ENCODE measurements around the gene HCFC1.

The HCFC1 gene

DNA sequence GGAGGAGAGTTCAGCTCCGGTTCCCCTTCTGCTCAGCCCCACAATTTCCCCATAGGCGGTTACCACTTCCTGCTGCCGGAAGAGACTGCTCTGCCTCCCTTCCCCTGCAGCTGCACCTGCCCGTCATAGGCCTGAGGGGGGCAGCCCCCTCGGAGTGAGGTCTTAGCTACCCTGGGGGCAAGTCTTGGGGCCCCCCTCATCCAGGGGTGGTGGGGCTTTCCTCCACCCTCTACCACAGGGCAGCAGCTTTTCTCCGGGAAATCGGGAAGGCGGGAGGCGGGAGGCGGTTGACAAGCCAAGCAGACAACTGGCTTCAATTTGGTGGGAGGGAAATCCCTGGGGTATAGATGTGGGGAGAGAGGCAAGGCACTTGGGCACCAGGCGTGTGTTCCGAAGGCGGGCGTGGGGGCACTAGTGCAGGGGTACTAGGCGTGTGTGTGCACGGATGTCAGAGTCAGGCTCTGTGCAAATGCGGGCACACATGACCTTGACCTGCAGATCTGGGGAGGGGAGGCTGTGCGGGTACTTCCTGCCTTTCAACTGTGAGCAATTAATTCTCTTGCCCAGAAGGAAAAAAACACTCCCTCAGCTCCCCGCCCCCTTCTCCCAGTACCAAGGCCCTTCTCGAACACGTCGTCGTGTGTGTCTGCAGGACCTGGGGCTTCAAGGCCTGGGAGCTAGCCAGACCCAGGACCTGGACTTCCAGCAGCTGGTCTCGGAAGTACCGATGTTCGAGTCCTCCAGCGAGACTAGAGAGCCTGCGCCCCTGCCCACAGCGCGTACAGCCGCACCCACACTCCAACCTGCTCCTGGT lies 44.6 kb downstream of the HCFC1 start:
- no peak for DNase-seq (ENCODE audit: insufficient read length, low spot score)
- no peak for FAIRE-seq

DNA sequence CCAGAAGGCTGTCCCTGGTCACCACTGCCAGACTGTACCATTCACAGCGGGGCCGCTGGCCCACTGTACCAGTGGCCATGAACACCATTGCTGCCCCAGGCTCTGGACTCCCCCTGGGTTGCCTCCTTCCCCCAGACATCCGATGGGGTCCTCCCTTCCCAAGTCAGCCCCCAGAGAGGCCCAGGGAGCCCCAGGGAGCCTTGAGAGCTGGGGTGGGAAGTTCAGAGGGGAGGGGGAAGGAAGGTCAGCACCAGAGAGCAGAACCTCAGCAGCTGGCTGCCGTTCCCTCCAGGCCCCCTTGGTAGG lies 45.1 kb downstream of the HCFC1 start:
- FAIRE-seq (no peak), DNase-seq (ENCODE audit: insufficient read length, low spot score) (no peak)

DNA sequence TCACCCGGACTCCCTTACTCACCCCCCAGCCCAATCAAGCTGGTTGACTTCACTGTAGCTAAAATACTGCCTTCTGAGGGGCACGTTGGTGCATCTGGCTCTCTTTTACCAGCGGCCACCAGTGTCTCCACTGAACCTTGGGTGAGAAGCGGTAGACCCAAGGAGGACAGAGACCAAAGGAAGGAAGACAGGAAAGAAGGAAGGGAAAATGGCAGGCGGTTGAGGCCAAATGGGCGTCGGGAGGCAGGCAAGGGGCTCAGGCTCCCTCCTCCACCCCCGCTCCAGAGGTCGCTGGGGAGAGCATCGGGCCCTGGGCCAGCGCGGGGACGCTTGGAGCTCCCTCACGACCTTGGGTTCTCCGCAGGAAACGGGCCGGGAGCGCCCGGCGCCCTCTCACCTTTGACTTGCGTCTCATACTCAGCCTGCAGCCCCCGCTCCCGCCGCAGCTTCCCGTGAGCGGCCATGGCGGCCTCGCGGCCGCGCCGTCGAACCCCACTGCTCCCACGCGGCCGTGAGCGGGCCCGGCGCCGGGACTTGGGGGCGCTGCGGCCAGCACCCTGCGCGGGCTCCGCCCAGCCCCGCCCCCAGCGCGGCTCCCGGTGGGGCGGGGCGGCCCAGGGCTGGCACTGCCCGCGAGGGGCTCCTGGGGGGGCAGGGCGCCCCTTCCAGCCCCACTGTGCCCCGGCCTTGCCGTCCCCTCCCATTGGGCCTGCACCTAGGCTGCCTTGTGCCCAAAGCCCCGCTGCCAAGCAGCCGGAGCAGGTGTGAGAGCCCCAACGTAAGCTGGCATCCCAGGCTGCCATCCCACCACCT lies 45.7 kb downstream of the HCFC1 start, which contains the start of gene ARHGAP4:
ARHGAP4 (minus strand) TSS at position 526 of the 813 bp plus-strand sequence; CDS start at position 464, 62 bp downstream.
- FAIRE-seq, result no peak
- no peak for DNase-seq (ENCODE audit: insufficient read length, low spot score)

DNA sequence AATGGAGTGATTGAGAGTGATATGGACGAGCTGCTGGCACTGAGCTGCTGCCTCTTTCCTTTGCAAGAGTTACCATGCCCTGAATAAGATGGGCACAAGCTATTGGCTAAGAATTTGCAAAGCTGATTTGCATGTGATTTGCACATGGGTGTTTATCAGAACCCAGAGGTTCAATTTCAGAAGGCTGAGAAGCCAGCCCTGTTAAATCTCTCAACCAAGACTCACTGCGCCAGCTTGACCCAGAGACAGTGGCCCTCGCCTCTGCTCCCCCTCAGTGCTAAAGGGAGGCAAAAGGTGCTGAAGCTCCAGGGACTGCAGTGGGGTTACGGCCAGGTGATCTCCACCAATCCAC lies 46.3 kb downstream of the HCFC1 start:
- FAIRE-seq (no peak), DNase-seq (ENCODE audit: insufficient read length, low spot score) (no peak)

DNA sequence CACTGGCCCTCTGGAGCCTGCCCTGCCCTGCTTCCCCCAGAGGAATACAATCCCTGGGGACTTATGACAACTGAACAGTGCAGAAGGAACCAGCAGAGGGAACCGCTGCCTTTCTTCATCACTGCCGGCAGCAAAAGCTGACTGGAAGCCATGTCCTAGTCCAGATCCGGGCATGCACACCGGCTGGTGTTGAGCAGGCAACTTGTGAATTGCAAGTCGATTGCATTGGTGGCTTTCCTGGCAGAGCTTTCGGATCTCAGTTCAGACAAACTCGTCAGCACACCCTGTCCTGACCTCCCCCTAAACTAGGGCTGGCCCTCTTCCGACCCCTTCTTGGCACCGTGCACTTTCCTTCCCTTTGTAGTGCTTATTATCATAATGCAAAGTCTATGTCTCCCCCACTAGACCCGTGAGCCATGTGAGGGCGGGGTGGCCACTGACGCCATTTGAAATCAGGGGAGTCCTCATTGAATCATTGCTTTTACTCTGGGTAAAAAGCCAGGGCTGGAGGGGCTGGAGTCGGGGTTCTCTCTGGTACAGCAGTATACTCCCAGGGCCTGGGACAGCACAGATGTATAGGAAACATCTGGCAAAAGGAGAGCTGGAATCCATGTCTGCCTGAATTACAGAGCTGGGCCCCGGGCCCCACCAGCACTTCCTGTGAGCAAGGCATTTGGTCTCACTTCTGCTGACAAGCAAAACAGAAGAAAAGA lies 47.3 kb downstream of the HCFC1 start:
- FAIRE-seq (no peak), DNase-seq (ENCODE audit: insufficient read length, low spot score) (no peak)

DNA sequence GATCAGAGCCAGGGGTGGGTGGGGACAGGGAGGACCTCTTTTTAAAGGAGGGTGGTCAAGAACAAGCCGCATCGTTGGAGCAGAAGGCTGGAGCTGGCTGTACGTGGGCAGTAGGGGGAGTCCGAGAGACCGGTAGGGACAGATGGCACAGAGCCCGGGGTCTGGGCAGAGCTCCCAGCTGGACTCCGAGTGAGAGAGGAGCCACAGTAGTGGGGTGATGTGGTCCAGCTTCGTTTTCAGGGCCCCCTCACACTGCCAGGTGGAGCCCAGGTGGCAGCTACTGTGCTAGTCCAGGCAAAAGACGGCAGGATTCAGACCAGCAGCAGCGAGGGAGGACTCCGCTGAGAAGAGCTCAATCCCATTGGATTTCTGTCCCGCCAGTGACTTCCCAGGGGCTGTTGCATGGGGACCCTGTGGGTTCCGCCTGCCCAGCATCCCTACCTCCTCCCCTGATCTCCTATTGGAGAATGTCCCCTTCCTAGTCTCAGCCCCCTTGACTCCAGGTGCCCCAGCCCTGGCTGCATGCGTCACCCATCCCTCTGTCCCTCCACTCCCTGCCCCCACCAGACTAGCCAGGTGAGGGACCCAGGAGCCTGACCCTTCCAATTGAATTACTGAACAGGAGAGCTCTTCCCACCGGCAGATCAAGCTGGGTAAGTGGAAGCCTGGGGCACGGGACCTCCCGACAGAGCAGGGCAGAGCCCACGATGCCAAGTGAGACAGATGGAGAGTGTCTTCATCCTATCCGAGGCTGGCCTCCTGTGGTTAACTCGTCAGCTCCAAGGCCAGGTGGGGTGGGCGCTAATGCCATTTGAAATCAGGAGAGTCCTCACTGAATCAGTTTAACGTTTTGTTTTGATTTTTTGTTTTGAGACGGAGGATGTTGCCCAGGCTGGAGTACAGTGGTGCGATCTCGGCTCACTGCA lies 48.4 kb downstream of the HCFC1 start:
- no peak for FAIRE-seq

DNA sequence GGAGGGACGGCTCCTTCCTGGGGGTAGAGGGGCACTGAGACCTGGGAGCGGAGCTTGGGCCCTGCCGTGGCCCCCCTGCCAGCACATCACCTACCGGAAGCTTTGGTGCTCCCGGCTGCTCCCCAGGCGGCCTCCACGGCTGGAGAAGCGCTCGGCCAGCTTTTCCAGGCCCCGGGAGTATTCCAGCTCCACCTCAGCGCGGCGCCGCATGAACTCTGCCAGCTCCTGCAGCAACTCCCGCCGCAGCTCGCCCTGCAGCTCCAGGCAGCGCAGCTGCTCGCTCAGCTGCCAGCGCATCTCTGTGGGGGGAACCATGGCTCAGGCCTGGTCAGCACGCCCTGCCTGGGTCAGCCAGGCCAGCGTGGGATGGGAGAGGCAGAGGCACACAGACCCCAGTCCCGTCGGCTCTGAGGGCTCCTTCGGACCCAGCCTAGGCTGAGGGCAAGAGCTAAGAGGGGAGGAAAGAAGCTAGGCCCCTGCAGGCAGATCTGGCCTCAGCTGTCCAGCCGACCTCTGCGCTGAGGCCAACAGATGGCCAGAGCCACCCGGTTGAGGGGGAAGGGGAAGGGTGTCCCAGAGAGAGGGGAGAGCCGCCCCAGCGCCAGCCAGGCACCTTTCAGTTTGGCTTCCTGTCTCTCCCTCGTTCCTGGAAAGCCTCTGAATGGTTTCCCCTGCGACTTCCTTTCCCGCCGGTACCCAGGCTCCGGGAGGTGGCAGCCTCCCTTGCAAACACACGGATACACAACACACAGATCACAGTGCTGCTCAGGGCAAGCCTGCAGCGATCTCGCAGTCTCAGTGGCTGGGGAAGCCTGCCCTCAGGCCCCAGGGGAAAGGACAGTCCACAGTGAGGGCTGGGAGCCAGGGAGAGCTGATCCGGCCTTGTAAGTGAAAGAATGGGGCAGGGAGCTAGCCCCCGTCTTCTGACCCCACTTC lies 49.8 kb downstream of the HCFC1 start:
- DNase-seq (ENCODE audit: insufficient read length, low spot score), result no peak
- no peak for FAIRE-seq

More for the DNA sequence above, 48.4 kb downstream of the HCFC1 start:
- peak; percentile 57 for DNase-seq (ENCODE audit: insufficient read length, low spot score)

DNA sequence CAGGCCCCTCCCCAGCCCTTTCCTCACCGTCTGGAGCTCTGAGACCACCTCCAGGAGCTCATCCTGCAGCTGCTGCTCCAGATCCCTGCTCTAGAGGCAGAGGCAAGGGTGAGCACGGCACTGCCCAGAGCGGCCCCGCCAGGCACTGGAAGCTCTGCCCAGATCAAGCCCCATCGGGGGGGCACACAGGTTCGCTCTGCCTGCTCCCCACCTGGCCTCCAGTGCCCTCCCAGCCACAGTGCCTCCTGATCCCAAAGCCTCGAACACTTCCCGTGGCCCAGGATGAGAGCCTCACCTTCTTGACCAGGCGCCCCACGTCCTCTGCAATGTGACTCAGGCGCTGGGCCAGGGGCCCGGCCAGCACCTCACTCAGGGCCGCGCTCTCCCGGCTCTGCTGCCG lies 50.5 kb downstream of the HCFC1 start:
- FAIRE-seq (no peak), DNase-seq (ENCODE audit: insufficient read length, low spot score) (no peak)

DNA sequence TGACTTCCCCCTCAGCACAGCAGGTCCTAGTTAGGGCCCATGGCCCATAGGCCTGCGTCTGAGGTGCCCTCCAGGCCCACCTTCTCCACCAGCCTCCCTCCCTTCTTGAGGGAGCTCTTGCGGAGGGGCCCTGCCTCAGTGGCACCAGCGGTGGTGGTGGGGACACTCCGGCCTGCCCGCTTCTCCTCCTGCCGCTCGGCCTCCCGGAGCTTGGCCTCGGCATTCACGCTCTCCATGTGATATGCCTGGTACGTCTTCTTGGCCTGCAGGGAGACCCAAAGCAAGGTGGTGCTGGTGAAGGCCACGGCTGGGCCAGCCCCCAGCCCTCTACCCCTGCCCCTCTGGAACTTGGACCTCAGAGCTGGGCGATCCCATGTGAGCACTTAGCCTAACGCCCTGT lies 51.1 kb downstream of the HCFC1 start:
- FAIRE-seq, result no peak
- DNase-seq (ENCODE audit: insufficient read length, low spot score), result no peak

DNA sequence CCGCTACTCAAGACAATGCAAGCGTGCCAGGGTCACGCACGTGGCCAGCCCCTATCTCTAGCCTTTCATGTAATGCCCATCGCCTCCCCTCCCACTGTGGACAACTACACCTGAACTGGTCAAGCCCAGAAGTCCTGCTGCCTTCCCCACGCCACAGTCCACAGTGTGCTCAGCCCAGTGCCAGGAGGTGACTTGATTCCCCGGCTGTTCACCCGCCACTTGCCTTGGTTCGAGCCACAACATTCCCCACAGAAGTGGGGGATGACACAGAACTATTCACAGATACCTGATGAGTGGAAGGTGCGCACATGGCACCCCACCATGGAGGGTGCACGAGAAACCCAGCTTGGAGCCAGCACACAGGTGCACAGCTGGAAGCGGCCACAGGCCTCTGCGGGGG lies 52.3 kb downstream of the HCFC1 start:
- DNase-seq (ENCODE audit: insufficient read length, low spot score), result no peak
- no peak for FAIRE-seq

DNA sequence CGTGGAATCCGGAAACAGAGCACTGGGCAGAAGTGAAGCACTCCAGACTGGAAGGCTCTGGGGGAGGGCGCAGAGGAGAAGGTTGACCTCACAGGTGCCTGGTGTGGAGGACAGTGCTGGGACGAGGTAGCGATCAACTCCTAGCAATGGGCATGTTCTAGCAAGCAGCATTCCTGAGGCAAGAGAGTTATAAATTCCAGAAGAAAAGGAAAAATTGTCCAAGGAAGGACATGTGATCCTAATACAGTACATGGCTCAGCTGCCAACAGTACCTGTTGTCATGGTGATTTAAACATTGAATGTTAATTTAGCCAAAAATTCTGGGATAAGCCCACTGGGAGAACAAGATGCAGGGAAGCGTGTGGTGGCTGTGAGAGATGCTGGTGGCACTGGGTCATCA lies 53.7 kb downstream of the HCFC1 start:
- FAIRE-seq (no peak), DNase-seq (ENCODE audit: insufficient read length, low spot score) (no peak)

DNA sequence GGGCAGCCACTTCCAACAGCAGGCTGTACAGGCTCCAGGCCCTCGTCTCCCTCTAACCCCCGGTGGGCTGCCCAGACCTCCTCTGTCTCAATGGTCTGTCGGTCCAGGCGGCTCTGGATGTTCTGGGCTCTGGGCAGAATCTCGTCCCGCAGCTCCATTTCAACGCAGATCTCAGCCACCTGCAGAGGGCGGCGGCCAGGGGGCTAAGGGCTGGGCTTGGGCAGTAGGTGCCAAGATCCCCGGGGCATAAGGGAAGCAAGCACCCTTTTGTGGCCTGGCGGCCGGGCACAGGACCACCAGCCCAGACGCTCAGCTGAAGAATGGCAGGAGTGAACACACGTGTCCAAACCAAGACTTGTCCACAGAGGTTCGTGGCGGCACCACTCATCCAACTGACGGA lies 57.9 kb downstream of the HCFC1 start:
- DNase-seq (ENCODE audit: insufficient read length, low spot score) (no peak), FAIRE-seq (no peak)

DNA sequence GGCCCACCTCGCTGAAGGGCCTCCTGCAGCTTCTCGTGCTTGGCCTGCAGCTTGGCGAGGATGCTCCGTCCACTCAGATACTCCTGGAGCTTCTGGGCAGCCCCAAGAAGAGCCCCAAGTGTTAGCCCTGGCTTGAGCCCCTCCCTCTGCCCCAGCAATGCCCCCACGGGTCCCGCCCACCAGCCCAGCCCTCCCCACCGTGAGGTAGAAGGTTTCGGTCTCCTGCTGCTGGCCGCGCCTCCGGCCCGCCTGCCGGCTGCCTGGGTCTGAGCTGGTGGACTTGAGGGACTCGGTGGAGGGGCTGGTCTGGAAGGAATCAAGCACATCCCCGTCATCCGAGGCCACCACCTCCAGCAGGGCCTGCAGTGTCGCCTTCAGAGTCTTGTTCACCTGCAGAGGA lies 58.4 kb downstream of the HCFC1 start:
- FAIRE-seq (no peak), DNase-seq (ENCODE audit: insufficient read length, low spot score) (no peak)

DNA sequence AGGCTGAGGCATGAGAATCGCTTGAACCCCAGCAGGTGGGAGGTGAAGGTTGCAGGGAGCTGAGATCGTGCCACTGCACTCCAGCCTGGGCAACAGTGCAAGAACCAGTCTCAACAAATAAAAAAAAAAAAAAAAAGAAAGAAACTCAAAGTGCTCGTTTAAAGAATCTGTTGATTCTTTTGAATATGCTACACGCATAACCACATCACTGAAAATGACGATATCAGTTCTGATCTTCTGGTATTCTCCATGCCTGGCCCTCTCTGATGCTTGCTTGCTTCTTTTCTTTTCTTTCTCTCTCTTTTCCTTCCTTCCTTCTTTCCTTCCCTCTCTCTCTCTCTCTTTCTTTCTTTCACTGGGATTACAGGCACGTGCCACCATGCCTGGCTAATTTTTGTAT lies 59.8 kb downstream of the HCFC1 start:
- no peak for FAIRE-seq
- no peak for DNase-seq (ENCODE audit: insufficient read length, low spot score)

DNA sequence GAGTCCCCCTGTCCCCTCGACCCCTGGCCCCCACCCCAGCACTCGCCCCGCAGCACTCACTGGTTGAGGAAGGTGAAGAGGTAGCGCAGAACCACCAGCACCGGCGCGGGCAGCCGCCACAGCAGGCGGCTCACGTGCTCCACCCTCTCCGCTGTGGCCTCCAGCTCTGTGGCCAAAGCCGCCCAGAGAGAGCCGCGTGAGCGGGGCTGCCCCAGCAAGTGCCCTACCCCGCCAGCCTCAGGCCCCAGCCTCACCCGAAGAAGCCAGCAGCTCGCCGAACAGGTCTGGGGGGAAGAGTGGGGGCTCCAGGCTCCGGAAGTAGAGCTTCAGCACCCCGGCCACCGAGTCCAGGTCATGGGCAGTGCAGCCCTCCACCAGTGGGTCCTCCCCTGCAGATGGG lies 61.2 kb downstream of the HCFC1 start:
- no peak for DNase-seq (ENCODE audit: insufficient read length, low spot score)
- FAIRE-seq, result no peak

DNA sequence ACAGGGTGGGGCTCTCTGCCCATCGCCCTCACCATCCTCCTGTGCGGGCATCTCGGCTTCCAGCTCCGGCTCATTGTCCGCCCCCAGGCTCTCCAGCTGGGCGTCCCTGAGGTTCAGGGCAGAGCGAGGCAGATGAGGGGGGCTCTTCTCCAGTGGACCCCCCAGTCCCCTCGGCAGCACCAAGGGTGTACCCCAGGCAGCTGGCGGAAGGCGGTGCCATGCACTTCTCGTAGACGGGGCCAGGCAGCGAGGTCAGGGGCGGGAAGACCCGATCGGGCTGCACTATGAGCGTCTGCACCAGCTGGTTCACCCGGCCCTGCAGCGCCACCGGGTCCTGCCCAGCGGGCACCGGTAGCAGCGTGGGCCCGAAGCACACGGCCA lies 61.6 kb downstream of the HCFC1 start:
- DNase-seq (ENCODE audit: insufficient read length, low spot score) (no peak), FAIRE-seq (no peak)

DNA sequence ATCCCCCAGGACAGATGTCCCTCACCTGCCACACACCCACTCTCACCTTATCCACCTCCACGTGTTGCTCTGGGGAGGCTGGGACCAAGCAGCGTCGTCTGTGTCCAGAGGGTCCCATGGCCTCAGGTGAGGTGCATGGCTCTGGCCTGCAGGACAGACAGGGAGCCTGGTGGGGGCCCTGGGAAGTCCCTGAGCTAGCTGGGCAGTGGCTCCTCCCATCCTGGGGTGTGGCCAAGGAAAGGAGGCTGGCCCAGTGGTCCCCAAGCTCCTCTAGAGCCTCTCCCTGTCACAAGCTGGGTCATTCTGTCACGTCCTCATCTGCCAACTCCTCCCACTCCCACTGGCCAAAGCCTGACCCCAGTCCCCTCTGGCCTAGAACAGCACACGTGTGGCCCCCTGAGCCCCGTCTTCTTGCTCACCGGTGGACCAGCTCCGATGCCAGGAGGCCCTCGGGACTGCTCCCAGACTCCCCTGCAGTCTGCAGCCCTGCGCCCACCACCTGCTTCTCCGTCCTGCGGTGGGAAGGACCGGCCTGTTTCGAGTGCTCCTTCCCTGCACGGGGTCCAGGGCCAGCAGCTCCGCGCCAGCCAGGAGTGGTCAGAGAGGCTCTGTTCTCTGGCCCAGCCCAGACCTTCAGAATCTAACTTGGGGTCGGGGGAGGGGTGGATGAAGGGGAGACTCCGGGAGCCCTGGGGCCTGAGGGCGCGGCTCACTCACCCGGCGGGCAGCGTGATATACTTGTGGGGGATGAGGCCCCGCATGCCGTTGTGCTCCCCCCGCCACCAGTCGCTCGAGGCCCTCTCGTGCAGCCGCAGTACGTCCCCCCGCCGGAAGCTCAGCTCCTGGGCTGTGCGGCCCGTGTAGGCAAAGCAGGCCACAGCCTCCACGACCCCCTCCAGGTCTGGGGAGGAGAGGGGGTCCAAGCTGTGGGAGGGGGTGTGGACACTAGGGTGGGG lies 62.3 kb downstream of the HCFC1 start:
- DNase-seq (ENCODE audit: insufficient read length, low spot score) (no peak), FAIRE-seq (no peak)

DNA sequence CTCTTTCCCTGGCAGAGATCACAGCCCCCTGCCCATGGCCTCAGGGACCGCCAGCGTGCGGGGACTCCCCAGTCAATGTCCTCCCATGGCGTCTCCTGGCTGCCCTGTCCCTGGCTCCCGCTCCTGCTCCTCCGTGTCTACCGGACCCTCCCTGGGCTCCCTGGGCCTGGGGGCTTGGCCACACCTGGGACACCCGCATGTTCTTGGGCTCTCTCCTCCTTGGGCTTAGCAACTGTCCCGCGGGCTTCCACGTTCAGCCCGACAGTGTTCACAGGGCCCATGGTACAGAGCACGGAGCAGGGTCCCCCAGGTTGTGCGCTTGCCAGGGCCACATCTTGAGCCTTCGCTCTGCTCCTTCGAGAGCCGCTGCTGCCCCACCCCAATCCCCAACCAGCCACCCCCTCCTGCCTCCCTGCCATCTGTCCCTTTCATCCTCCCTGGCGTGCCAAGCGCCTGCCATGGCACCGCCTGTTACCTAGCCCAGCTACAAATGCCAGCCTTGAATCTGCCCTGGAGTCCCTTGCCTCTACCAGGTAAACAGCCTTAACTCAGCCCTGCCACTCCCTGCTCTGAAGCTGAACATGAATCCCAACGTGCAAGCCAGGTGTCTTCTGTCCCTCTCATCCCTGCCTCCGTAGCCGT lies 63.3 kb downstream of the HCFC1 start:
- DNase-seq (ENCODE audit: insufficient read length, low spot score) (no peak), FAIRE-seq (no peak)
